PFSK-1 (cell line): ENCODE data around the gene GMDS.

Source experiments
- FOXP2 ChIP-seq: optimal IDR thresholded peaks from 2 replicates; pipeline ENCODE3; 2011; ENCODE audit warnings: borderline replicate concordance, control low read depth, inconsistent platforms; ENCODE audit not compliant: insufficient read depth; ENCODE audit errors: extremely low read length, extremely low read depth
- POLR2AphosphoS5 ChIP-seq: IDR thresholded peaks from 2 replicates; pipeline ENCODE4 v1.6.1; 2012; ENCODE audit warnings: low read depth, mild to moderate bottlenecking, control low read depth, low read length, moderate library complexity
- REST ChIP-seq, 2 experiments: IDR thresholded peaks; 2 replicates each; pipeline versions ENCODE4 v1.6.1 to v1.8.0; 2011 to 2012; ENCODE audit warnings: low read depth in 2 of 2, low read length in 2 of 2, control low read depth in 1 of 2, inconsistent platforms in 1 of 2, mild to moderate bottlenecking in 1 of 2, moderate library complexity in 1 of 2; ENCODE audit not compliant: insufficient read depth in 1 of 2
- SIN3A ChIP-seq: IDR thresholded peaks from 2 replicates; pipeline ENCODE4 v1.6.1; 2012; ENCODE audit warnings: mild to moderate bottlenecking, low read length, moderate library complexity, borderline replicate concordance; ENCODE audit not compliant: insufficient read depth
- TAF1 ChIP-seq: IDR thresholded peaks from 2 replicates; pipeline ENCODE4 v1.6.1; 2012; ENCODE audit warnings: low read length, control low read depth, borderline replicate concordance; ENCODE audit not compliant: insufficient read depth

The GMDS gene

GRCh38 chr6:2135401-2135800 lies 110.0 kb downstream of the GMDS start:
- no peak for TF ChIP-seq REST (IDR thresholded peaks at IDR 0.05; ENCODE audit: insufficient read depth in 1 of 2, low read depth in 2 of 2, low read length in 2 of 2)
- no peak for TF ChIP-seq TAF1
- no peak for TF ChIP-seq FOXP2
- no peak for TF ChIP-seq POLR2AphosphoS5
- TF ChIP-seq SIN3A: no peak

- TF ChIP-seq SIN3A (no peak), FOXP2 (no peak), TAF1 (no peak), POLR2AphosphoS5 (no peak), REST (IDR thresholded peaks at IDR 0.05; ENCODE audit: insufficient read depth in 1 of 2, low read depth in 2 of 2, low read length in 2 of 2) (no peak)
These were observed 110.9 kb downstream of the GMDS start for GRCh38 chr6:2134554-2134953.

- TF ChIP-seq SIN3A (no peak), POLR2AphosphoS5 (no peak), REST (IDR thresholded peaks at IDR 0.05; ENCODE audit: insufficient read depth in 1 of 2, low read depth in 2 of 2, low read length in 2 of 2) (no peak), TAF1 (no peak), FOXP2 (no peak)
These were observed 111.6 kb downstream of the GMDS start for GRCh38 chr6:2133716-2134310.

- TF ChIP-seq FOXP2: no peak
- no peak for TF ChIP-seq REST (IDR thresholded peaks at IDR 0.05; ENCODE audit: insufficient read depth in 1 of 2, low read depth in 2 of 2, low read length in 2 of 2)
- no peak for TF ChIP-seq POLR2AphosphoS5
- no peak for TF ChIP-seq SIN3A
- TF ChIP-seq TAF1: no peak
These were observed 112.5 kb downstream of the GMDS start for GRCh38 chr6:2132916-2133315.
